ENCODE results near the gene PLCB3. TPM values are rescaled to one million over a fixed set of nuclear protein-coding genes. Genes with fewer than 3 reads are reported as not detected.

Gene PLCB3
- total and polyA plus RNA-seq, 2 of the 13 experiments (the other 11 are each of a cell fraction or from before 2014, with no cell fraction given): 7.5 to 13.8 TPM

DNA sequence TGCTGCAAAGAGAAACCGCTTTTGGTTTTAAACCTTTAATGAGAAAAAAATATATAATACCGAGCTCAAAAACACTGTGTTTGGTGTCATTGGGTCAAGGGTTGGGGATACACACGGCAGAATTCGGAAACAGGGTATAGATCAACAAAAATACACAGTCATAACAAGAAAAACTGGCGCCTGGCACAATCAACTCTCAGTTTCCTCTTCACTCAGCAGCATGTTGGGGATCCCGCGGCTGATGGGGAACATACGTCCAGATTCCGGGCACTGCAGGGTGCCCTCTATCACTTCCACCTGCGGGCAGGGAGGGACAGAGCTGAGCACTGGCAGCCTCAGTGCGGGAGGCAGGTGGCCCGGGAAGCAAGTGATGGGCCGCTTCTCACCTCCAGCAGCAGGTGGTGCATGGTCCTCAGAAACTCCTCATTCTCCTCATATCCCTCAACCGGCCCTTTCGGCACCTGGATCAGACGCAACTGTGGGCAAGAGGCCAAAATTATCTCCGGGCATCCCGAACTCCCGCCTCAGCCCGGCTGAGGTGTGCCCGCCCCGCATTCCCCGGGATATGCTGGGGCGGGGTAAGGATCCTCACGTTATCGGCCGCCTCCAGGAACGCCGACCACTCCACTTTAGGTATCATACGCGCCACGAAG lies 65.5 kb downstream of the PLCB3 start:
- Histone ChIP-seq H2AFZ (ENCODE audit: low read length) (no peak overlapping the region), H3K4me3 (replicated peaks in 1 of 3; ENCODE audit: insufficient read depth in 1 of 3, low read depth in 2 of 3, low read length in 3 of 3) (peak overlapping the region; percentile 97 to 99 (median 99)), H3K9ac (ENCODE audit: insufficient read depth, low read depth, low read length) (peak overlapping the region; percentile 94), H3K4me2 (ENCODE audit: low read depth, low read length) (peak overlapping the region; percentile 99), H3K27me3 (ENCODE audit: control insufficient read depth in 1 of 2, insufficient read depth in 2 of 2, low read length in 2 of 2) (no peaks in the 10 kb centered on the region; a peak in 1 of 5 replicates), H3K79me2 (ENCODE audit: insufficient read depth, low read length) (peaks cover 15% of the 10 kb centered on the region), H3K4me1 (ENCODE audit: insufficient read depth, low read length) (peaks cover 22% of the 10 kb centered on the region), H3K36me3 (replicated peaks in 1 of 2; ENCODE audit: control insufficient read depth in 1 of 2, insufficient read depth in 2 of 2, low read length in 2 of 2) (peaks cover 1 to 33% of the 10 kb centered on the region in 2 experiments; a peak in 3 of 5 replicates), H4K20me1 (ENCODE audit: insufficient read depth, low read length) (no peaks in the 10 kb centered on the region), H3K27ac (ENCODE audit: extremely low read length, insufficient read depth, low read length) (peak overlapping the region; percentile 98), H3K9me3 (ENCODE audit: low read length) (no peaks in the 10 kb centered on the region)
- POLR2A ChIA-PET: interaction anchor here (0.8 to 4.5 kb wide), 17 partner anchors 11 to 462 kb away, joined by 3 to 103 read pairs (median 9); partner anchors contain the start of genes BAD, CATSPERZ, ESRRA and FKBP2
- 4% methylated on average over 13 of the region's 32 CpGs for WGBS (ENCODE audit: low lambda C conversion rate)
- in situ Hi-C loops (cut with HindIII; ENCODE audit: extremely low pct_ligation_motif_present, low pct_unique_long_range_greater_than_20kb): no loop called here
- FAIRE-seq: no peak
- BruUV-seq (replicated peaks): TSS peak; percentile 100
- CTCF ChIA-PET (ENCODE audit: low intra/inter-chr PET ratio, low total read pairs): no interaction called here
- ATAC-seq: peak; percentile 12
- intact Hi-C loops (cut with micrococcal nuclease; ENCODE audit: unreplicated experiment): loop anchor here (2.0 kb wide), 1 partner anchor 42 kb away; the partner anchor contains the start of gene RPS6KA4
- DNase-seq (ENCODE audit: low spot score): peak; percentile 41
- TF ChIP-seq BRD4 (CRISPR knock-in tag; IDR thresholded peaks at IDR 0.05) (0 out of 2 replicates have a peak, but pooled peaks have one; percentile 42), HDAC2 (CRISPR knock-in tag; IDR thresholded peaks at IDR 0.05) (no peak), RBM22 (optimal IDR thresholded peaks at IDR 0.05; ENCODE audit: low read length) (peak; percentile 72), AKAP8 (CRISPR knock-in tag; IDR thresholded peaks at IDR 0.05) (peak; percentile 85), STAG1 (CRISPR knock-in tag; IDR thresholded peaks at IDR 0.05) (peak; percentile 13; the same call in 1 of the 2 replicates), ZNF674 (CRISPR knock-in tag; IDR thresholded peaks at IDR 0.05; ENCODE audit: low read depth) (0 out of 2 replicates have a peak, but pooled peaks have one; percentile 9), ZNF256 (CRISPR knock-in tag; conservative IDR thresholded peaks at IDR 0.05) (0 out of 2 replicates have a peak, but pooled peaks have one; percentile 40), RAD21 (CRISPR knock-in tag; IDR thresholded peaks at IDR 0.05) (peak; percentile 49; the same call in 1 of the 2 replicates), NCOA5 (CRISPR knock-in tag; IDR thresholded peaks at IDR 0.05) (0 out of 2 replicates have a peak, but pooled peaks have one; percentile 22), TEAD2 (CRISPR knock-in tag; IDR thresholded peaks at IDR 0.05) (0 out of 2 replicates have a peak, but pooled peaks have one; percentile 10), ZSCAN20 (CRISPR knock-in tag; IDR thresholded peaks at IDR 0.05; ENCODE audit: borderline replicate concordance) (no peak)
- TF ChIP-seq, protein P1, sequence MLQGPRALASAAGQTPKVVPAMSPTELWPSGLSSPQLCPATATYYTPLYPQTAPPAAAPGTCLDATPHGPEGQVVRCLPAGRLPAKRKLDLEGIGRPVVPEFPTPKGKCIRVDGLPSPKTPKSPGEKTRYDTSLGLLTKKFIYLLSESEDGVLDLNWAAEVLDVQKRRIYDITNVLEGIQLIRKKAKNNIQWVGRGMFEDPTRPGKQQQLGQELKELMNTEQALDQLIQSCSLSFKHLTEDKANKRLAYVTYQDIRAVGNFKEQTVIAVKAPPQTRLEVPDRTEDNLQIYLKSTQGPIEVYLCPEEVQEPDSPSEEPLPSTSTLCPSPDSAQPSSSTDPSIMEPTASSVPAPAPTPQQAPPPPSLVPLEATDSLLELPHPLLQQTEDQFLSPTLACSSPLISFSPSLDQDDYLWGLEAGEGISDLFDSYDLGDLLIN (CRISPR knock-in tag; IDR thresholded peaks at IDR 0.05; ENCODE audit: borderline replicate concordance): peak; percentile 84; the same call in 1 of the 2 replicates
- TF ChIP-seq, protein P2, sequence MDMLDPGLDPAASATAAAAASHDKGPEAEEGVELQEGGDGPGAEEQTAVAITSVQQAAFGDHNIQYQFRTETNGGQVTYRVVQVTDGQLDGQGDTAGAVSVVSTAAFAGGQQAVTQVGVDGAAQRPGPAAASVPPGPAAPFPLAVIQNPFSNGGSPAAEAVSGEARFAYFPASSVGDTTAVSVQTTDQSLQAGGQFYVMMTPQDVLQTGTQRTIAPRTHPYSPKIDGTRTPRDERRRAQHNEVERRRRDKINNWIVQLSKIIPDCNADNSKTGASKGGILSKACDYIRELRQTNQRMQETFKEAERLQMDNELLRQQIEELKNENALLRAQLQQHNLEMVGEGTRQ (IDR thresholded peaks at IDR 0.05; ENCODE audit: low read depth, low read length): no peak
- TF ChIP-seq, protein P2 (CRISPR knock-in tag; IDR thresholded peaks at IDR 0.05; ENCODE audit: borderline replicate concordance): no peak
- TF ChIP-seq, protein P3, sequence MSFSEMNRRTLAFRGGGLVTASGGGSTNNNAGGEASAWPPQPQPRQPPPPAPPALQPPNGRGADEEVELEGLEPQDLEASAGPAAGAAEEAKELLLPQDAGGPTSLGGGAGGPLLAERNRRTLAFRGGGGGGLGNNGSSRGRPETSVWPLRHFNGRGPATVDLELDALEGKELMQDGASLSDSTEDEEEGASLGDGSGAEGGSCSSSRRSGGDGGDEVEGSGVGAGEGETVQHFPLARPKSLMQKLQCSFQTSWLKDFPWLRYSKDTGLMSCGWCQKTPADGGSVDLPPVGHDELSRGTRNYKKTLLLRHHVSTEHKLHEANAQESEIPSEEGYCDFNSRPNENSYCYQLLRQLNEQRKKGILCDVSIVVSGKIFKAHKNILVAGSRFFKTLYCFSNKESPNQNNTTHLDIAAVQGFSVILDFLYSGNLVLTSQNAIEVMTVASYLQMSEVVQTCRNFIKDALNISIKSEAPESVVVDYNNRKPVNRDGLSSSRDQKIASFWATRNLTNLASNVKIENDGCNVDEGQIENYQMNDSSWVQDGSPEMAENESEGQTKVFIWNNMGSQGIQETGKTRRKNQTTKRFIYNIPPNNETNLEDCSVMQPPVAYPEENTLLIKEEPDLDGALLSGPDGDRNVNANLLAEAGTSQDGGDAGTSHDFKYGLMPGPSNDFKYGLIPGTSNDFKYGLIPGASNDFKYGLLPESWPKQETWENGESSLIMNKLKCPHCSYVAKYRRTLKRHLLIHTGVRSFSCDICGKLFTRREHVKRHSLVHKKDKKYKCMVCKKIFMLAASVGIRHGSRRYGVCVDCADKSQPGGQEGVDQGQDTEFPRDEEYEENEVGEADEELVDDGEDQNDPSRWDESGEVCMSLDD (CRISPR knock-in tag; IDR thresholded peaks at IDR 0.05; ENCODE audit: borderline replicate concordance): 0 out of 2 replicates have a peak, but pooled peaks have one; percentile 48
- TF ChIP-seq, protein P4, sequence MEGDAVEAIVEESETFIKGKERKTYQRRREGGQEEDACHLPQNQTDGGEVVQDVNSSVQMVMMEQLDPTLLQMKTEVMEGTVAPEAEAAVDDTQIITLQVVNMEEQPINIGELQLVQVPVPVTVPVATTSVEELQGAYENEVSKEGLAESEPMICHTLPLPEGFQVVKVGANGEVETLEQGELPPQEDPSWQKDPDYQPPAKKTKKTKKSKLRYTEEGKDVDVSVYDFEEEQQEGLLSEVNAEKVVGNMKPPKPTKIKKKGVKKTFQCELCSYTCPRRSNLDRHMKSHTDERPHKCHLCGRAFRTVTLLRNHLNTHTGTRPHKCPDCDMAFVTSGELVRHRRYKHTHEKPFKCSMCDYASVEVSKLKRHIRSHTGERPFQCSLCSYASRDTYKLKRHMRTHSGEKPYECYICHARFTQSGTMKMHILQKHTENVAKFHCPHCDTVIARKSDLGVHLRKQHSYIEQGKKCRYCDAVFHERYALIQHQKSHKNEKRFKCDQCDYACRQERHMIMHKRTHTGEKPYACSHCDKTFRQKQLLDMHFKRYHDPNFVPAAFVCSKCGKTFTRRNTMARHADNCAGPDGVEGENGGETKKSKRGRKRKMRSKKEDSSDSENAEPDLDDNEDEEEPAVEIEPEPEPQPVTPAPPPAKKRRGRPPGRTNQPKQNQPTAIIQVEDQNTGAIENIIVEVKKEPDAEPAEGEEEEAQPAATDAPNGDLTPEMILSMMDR (CRISPR knock-in tag; IDR thresholded peaks at IDR 0.05): peak; percentile 19; the same call in 1 of the 2 replicates
